OCI-M2 (cell line): ENCODE results near the gene OSBPL2.

Experiments
- DNase-seq: peaks from one replicate; lab custom pipeline; 2025; ENCODE audit not compliant: unreplicated experiment; lab: John Stamatoyannopoulos, UW

OSBPL2 gene

GRCh38 chr20:62309947-62310756 lies 71.8 kb downstream of the OSBPL2 start:
- no peak for DNase-seq

DNA sequence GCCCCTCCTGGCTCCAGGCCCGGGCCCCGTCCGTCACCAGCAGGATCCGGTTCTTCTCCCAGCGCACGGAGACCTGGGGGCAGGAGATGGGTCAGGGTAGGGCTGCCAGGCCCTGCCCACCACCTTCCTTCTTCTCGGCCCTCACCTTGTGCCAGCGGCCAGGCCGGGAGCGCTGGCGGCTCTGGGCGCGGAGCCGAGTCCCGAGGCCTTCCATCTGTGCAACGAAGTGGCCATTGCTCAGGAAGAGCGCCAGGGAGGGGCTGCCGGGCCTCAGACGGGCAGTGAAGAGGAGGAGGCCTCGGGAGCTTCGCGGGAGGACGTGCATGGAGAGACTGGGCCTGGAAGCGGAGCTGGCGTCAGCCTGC lies 72.4 kb downstream of the OSBPL2 start:
- no peak for DNase-seq

GRCh38 chr20:62311150-62311549 lies 72.8 kb downstream of the OSBPL2 start:
- DNase-seq = no peak

DNA sequence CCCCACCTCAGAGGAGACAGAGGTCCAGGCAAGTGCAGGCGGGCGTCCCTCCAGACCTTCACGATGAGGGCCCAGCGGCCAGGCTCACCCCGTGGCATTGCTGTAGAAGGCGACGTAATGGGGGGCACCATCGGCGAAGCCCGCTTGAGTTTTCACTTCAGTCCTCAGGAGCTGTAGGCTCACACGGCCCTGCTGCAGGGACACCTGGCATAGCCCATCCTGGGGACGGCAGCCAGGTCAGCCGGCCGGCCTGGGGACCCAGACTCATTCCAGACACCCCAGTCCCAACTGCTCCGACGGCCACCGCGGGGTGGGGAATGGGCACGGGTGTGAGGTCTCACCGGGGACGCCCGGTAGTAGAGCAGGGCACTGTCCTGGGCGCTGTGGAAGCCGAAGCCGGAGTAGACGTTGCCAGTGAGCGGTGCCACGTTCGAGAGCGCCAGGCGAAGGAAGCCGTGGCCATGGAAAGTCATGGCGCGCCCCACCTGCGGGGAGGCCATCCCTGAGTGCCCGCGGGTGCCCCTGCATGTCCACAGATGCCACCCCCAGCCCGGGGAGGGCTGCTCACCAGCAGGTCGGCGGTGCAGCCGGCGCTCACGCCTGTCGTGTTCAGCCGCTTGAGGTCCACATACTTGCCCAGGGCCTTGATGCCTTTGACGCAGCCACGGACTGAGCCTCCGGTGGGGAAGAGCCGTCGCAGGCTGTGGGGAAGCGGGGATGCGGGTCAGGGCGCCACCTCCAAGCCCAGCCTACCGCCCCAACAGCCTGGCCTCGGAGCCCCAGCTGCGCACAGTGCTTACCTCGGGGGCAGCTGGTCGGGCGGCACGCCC lies 73.7 kb downstream of the OSBPL2 start:
- DNase-seq = no peak

DNA sequence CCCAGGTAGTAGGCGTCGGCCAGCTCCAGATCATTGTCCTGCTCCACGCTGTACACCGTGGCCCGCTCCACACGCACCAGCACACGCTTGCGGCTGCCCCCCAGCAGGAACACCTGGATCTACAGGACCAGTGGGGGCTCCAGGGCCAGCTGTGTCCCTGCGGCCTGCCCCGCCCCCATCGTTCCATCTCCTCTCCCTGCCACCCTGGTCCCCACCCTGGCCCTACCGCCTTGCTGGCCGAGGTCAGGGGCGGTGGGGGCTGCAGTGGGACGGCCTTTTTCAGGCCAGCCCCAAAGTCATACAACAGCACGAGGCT lies 74.3 kb downstream of the OSBPL2 start:
- DNase-seq = no peak

DNA sequence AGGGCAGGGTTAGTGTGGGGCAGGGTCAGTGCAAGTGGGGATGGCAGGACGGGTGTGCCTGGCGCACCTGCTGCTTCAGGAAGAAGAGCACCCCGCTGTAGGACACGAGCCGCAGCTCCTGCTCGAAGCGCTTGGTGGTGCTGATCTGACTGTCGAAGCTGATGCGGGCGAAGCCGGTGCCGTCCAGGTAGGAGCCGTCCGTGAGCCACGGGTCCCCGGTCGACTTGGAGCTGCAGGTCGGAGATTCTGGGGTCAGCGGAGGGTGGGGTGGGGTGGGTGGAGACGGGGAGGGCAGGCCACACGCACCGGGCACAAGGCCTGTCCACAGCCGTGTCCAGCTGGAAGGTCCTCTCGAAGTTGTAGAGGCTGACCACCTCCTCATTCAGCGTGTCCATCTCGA lies 74.7 kb downstream of the OSBPL2 start:
- no peak for DNase-seq

GRCh38 chr20:62313460-62314338 lies 75.4 kb downstream of the OSBPL2 start:
- DNase-seq = no peak

DNA sequence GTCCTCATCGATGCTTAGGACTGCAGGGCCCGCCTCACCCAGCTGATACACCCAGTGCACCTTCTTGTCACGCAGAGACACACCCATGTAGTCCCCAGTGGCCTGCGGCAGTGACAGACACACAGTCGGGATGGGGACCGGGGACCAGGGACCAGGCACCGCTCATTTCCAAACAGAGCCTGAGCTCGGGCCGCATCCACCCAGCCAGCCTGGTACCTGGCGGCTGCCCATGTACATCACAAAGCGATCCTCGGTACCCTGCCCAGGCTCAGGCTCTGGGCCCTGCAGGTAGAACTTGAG lies 76.0 kb downstream of the OSBPL2 start:
- no peak for DNase-seq

- DNase-seq = no peak
These were observed 76.5 kb downstream of the OSBPL2 start for GRCh38 chr20:62314711-62315302.

DNA sequence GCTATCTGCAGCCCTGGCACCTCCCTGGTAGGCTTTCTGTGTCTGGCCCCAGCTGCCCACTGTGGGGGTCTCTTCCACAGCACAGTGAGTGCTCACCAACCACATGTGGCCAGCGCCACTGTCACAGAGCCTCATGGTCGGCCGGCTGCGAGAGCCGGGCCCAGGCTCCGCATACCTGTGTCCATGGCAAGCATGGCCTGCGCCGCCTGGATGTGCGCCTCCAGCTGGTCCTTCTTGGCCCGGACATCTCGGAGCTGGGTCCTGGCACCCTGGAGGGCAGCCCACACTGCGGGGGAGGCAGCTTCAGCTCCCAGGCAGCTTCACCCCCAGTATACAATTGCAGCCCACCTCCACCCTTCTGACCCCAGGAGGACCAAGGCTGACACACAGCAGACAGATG lies 77.5 kb downstream of the OSBPL2 start:
- no peak for DNase-seq

DNA sequence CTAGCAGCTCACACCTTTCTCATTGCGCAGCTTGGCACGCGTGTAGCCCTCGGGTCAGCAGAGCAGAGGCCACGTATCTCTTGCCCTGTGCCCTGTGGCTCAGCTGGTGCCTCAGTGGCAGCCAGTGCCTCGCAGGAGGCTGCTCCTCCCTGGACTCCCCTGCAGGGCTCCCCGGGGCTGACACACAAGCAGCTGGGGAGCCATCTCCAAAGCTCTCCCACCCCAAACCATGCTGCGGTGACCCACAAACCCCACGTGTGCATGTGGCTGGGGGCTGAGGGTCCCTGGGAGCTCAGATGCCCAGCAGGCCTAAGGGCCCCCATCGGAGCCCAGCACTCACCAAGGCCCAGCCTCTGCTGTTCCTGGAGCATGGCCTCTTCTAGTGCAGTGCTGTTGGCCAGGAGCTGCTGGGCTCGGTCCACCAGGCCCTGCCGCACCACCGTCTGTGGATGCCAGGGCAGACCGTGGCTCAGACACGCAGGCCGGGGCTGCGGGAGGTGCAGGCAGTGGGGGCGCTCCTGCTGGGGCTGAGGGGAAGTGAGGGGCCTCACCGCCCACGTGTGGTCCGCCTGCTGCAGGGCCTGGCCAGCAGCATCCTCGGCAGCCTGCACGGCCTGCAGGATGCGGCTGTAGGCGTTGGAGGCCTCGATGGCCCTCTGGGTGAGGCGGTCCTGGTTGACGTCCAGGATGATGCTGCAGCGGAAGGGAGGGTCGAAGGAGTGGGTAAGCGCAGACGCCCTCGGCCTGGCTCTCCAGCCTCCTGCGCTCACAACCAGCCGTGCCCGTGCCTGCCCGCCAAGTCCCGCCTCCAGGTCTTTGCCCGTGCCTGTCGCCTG lies 78.2 kb downstream of the OSBPL2 start:
- no peak for DNase-seq

- DNase-seq = no peak
These were observed 78.9 kb downstream of the OSBPL2 start for GRCh38 chr20:62317167-62317655.

DNA sequence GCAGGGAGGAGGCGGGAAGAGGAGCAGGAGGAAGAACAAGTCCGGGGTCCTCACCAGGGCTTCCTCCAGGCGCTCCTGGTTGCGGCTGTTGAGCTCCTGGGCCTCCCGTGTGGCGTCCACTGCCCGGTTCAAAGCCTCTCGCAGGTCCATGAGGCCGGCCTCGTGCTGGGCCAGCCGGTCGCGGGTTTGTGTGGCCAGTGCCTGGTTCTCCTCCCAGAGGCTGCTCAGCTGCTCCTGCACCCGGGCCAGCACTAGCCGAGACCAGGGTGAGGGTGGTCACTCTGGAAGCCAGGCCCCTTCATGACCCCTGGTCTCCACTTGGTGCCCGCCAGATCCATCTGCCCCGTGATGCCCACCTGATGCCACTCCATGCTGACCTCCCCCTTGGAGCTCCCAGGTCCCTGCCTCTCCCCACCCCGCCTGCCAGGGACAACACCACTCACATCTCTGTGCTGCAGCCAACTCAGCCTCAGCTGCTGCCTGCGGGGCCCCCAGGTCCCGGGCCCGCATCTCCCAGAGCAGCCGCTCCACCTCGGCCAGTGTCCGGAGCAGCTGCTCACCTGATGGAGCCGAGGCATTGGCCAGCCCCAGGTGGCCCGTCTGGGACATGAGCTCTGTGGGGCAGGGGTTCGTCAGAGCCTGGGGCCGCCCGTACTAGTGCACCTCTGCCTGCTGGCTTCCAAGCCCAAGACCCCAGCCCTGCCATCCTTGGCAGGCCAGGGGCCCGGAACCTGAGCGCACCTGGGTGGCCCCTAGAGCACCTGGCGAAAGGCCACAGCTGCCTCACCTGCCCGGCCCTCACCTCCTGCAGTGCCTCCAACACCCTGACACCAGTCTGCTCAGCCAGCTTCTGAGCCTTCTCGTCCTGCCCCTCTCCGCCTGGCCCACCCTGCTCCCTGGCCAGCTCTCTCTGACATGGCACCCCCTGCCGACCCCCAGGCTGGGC lies 80.4 kb downstream of the OSBPL2 start:
- DNase-seq = no peak

DNA sequence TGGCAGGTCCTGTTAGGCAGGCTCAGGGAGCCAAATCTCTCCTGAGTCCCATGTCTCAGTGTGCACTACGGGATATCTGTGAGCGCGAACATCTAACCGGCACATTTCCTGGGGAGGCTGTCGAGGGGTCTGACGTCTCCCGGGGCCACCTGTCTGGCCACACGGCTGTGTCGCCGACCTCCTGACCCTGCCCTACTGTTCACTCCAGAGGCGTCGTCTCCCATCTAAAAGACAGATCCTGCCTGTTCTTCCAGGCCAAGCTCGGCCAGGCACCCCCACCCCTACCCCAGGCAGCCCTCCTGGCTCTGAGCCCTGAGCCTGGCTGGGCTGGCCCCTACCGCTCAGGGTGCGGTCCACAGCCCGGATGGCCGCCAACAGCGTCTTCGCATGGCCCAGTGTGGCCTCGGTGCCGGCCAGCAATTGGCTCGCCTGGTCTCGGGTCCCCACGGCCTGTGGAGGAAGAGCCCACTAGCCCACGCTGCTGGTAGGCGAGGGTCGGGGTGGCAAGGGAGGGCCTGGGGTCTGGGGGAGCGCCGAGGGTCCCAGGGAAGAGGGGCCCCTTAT lies 81.1 kb downstream of the OSBPL2 start:
- no peak for DNase-seq

DNA sequence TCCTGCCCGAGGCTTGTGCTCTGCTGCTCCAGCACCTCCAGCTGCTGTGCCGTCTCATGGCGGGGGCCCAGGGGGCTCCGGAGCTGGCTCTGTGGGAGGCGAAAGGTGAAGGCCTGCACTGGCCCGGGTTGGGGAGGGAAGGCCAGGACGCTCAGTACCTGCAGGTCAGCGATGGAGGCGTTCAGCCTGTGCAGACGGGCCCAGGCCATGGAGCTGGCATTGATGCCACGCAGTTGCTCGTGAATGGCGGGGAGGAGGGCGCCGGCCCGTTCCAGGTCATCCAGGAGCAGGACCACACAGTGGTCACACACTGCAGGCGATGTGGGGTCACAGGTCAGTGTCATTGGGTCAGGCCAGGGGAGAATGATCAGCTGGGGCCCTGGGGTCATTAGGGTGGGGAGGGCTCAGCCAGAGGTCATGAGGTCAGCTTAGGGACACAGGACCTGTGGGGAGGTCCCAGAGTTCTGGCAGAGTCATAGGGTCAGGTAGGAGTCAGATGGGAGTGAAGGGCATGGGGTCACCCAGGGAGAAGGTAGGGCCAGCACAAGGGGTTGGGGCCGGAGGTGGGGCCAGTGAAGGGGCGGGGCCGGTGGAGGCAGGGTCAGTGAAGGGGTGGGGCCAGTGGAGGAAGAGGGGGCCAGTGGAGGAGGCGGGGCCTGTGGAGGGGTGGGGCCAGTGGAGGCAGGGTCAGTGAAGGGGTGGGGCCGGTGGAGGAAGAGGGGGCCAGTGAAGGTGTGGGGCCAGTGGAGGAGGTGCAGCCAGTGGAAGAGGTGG lies 82.4 kb downstream of the OSBPL2 start:
- DNase-seq = no peak

DNA sequence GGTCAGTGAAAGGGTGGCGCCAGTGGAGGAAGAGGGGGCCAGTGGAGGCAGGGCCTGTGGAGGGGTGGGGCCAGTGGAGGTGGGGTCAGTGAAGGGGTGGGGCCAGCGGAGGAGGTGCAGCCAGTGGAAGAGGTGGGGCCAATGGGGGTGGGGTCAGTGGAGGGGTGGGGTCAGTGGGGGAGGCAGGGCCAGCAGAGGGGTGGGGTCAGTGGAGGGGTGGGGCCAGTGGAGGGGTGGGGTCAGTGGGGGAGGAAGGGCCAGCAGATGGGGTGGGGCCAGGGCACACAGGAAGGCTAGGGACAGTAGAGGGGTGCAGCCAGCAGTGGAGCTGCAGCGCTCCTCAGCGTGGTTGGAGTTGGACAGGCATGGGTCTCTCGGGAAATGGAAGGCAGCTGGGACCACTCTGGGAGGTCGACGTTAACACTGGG lies 83.2 kb downstream of the OSBPL2 start:
- DNase-seq = no peak

- DNase-seq = no peak
These were observed 83.7 kb downstream of the OSBPL2 start for GRCh38 chr20:62321975-62322374.

GRCh38 chr20:62322492-62323041 lies 84.2 kb downstream of the OSBPL2 start:
- no peak for DNase-seq
